Activated CD8-positive, alpha-beta memory T cell treated with anti-CD3 and anti-CD28 coated beads, Interleukin-2, amount 50 U/mL, for 1 hour (primary cell): ENCODE results near the gene NPRL2.

Experiments used
- DNase-seq: peaks from one replicate; pipeline ENCODE4 v3.0.0-alpha.2; 2020; ENCODE audit errors: extremely low read depth

The NPRL2 gene

GRCh38 chr3:50350213-50350526 lies 405 bp downstream of the NPRL2 start:
- DNase-seq, result no peak

GRCh38 chr3:50347187-50347813 lies 3.3 kb downstream of the NPRL2 start:
- no peak for DNase-seq

DNA sequence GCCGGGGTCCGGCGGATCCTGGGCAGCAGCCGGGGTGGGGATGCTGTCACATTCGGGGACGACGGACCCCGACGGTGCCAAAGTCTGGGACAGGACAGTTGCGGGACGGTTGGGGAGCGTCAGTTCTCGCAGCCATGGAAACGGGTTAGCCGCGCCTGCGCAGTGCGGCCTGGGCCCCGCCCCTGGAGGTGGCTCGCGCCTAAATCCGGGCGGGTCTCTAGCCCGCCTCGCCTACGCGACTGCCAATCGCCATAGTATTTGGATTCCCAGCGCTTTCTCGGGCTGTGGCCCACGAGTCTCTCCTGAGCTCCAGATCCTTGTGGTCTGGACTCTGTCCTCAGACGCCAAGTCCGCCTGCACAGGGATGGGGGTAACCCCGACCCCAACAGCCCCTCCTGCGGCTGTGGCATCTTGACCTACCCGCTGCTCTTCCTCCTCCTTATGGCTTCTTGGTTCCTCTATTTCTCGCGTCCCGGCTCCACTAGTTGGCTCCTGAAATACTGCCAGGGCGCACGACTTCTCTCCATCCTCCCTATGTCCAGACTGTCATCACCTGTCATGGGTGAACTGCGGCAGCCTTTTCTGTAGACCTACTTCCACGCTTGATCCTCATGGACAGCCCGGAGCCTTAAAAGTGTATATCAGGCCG lies 4.9 kb downstream of the NPRL2 start, which contains the start of gene ZMYND10:
Gene ZMYND10 (minus strand): TSS at position 147 of the 649 bp plus-strand sequence. CDS start 153 bp downstream, outside the sequence.
- no peak for DNase-seq

GRCh38 chr3:50345008-50345407 lies 5.6 kb downstream of the NPRL2 start:
- DNase-seq, result no peak

DNA sequence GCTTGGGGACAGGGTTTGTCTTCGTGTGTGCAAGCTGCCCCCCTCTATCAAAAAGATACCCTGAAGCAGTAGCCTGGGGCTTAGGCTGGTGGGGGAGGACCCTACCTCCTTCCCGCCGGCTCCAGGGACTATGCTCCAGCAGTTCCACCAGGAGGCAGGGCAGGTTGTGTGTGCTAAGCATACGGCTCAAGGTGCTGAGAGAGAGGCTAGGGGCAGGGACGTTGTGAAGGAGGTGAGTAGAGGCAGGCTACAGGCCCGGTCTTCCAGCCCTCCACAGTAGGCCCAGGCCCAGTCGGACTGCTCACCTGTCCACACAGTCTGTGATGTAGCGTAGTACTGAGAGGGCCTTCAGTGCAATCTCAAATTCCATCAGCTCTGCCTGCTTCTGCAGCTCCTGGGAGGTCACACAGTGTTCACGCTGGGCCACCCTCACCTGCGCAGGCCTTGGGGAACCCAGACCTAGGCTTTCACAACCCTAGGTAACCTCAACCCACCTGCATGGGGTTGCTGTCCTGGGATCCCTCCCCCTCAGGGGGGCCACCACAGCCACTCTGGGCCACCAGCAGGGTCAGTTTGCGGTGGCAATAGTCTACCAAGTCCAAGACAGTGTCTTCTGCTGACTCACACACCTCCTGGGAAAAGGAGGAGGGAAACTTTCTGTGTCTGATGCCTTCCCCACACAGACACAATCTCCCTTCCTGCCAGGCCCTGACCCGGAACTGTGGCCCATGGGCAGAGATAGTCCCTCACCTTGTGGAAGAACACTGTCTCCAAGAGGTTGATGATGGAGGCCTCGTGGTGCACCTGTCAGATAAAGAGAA lies 7.6 kb downstream of the NPRL2 start:
- no peak for DNase-seq

- DNase-seq, result no peak
Observed at GRCh38 chr3:50341996-50342650, 8.5 kb downstream of the NPRL2 start.

DNA sequence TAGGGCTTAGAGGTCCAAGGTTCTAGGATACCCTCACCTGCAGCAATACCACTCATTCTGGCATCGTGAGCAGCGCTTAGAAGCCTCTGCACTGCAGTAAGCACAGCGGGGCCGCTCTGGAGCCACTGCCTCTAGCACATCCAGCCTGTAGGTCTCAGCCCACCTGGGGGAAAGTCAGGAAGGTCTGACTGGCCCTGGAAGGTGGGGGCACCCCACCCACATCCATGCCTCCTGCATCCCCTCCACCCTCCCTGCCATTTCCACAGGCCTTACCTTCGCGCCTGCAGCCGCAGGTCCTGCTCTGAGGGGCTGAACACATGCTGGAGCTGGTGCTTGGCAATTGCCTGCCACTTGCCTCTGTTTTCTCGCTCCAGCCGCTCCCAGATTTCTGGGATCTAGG lies 9.0 kb downstream of the NPRL2 start:
- no peak for DNase-seq

- DNase-seq, result no peak
Observed at GRCh38 chr3:50340448-50341329, 9.9 kb downstream of the NPRL2 start, which contains the start of gene RASSF1. TSS of gene RASSF1 (minus strand) at chr3:50340836. CDS start at chr3:50340805, 31 bp downstream.

DNA sequence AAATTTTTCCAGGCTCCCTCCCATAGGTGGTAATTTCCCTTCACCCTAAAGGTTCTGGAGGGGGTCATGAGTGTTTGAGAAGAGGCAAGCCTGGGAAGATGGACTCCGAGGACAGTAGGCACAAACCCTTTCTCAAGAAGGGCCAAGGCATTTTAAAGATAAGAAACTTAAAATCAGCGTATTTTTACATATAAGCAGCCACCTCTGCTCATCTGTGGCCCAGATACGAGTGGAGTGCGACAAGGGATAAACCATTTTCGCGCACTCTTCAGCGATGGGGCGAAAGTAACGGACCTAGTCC lies 10.5 kb downstream of the NPRL2 start:
- DNase-seq, result no peak

DNA sequence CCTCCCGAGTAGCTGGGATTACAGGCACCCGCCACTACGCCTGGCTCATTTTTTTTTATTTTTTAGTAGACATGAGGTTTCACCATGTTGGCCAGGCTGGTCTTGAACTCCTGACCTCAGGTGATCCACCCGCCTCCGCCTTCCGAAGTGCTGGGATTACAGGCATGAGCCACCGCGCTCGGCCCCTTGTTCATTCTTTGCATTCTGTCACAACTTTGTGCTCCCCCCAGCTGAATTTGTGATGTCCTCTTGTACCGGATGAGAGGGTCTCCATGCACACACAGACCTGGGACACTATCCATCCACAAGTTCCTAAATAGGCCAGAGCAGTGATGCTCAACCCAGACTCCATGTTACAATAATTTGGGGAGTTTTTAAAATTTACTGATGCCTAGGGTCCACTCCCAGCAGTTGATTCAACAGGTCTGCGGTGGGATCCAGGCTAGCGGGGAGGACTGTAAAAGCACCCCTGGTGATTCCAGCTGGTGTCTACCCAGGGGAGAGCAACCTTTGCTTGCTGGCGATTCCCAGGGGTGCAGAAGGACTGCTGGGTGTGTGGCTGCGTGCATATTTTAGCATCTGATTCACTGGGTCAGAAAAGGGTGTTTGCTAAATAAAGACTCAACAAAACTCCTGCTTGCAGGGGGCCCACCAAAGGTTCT lies 11.0 kb downstream of the NPRL2 start:
- DNase-seq, result no peak

GRCh38 chr3:50338965-50339364 lies 11.6 kb downstream of the NPRL2 start:
- no peak for DNase-seq

DNA sequence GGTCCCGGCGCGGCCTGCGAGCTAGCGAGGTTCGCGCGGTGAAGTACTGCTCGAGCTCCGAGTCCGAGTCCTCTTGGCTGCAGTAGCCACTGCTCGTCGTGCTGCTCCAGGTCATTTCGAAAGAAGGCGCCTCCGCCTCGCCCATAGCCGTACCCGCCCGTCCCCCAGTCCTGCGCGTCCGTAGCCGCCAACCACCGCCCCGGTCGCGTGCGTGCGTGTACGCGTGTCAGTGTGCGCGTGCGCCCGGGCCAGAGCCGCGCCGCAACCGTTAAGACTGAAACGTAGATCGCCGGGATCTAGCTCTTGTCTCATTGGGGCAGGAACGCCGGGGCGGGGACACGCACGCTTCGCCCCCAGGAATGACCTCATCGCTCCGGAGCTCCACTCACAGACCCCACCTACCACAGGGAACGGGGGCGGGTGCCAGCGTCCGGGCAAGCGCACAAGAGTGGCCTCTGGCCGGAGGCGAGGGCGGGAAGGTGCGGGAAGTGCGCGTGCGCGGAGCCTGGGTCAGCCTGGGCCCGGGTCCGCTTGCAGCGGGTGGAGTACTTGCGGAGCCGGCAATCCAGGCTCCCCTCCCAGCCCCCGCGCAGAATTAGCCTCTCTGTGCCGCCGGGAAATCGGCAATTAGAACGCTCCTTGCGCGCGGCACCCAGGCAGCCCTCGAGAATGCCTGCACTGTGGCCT lies 13.3 kb downstream of the NPRL2 start:
- peak; percentile 84 for DNase-seq

DNA sequence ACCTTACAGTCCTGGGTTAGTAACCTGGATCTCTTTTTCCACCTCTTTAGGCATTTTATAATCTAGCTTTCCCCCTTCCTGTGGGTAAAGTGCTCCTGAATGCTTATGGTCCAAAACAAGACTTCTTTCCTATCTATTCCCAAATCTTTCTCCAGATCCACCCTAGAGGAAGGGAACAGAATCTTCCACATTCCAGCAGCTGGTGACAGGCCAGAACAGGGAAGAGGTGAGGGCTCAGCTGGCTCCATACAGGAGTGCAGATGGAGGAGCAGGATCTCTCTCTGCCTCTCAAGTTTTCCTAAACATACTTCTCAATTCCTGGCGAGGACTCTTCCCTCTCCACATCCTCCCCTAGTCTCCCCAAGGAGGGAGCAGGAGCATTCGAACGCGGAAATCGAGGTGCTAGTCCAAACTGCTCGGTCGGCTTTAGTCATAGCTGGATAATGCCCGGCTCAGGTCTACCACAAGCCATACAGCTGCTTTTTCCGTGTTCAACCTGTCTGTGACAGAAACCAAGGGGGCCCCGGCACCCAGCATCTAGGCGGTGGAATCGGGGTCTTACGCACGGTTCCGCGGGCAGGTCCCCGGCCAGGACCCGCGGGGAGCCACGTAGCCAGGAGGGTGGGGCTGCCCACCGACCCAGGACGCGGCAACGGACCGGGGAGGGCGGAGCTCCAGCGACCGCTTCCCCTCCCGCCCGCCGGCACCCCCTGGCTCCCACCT lies 14.0 kb downstream of the NPRL2 start:
- no peak for DNase-seq

DNA sequence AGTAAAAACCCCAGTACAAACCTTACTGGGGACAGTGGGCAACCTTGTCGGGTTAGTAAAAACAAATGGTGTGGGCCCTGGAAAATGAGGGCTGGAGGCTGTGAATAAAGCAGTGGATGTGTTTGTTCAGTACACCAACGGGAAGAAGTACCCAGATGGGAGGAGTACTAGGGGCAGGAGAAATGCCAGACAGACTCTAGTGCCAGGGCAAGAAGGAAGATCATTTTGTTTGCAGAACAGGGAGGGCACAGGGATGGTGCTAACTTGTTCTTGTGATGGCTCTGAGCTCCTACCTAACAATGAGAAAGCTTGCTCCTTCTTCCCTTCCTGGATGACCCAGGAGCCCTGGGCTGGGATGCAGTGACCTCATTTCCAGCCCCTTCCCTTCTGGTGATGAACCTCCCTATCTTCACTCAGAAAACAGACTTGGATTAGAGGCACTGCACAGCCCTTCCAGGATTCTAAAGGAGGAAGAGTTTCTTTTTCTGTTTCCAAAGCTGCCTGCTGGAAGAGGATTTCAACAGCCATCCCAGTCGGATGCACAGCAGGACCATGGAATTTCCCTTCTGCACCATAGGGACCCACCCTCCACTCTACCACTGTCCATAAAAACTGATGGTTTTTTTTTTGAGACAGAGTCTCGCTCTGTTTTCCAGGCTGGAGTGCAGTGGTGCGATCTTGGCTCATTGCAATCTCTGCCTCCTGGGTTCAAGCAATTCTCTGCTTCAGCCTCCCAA lies 16.1 kb downstream of the NPRL2 start:
- no peak for DNase-seq

DNA sequence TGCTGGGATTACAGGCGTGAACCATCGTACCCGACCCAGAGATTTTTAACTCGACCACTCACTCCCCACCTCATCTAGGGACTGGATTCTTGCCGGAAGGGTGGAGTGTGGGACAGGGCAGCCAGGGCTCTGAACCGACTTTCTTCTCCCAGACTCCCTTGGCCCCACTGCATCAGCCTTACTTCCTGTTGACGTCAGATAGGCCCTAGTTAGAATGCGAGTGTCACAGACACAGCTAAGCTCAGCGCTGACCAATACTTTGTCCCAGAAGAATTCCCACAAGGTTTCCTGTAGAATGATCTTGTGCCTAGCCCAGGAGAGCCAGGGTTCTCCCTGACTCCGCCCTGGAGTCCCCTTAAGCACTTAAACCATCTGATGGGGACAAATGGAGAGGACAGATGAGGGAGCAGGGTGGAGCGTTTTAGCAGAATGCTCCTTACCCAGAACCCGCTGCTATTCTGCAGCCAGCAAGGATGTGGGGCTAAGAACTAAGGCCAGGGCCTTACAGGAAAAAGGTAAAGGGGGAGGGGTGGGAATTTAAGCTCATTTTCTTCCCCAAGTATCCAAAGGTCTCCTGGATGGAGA lies 16.7 kb downstream of the NPRL2 start:
- DNase-seq, result no peak

- DNase-seq, result no peak
Observed at GRCh38 chr3:50331364-50331907, 19.1 kb downstream of the NPRL2 start.

GRCh38 chr3:50330330-50330729 lies 20.2 kb downstream of the NPRL2 start:
- DNase-seq, result no peak

- DNase-seq, result peak; percentile 90
Observed at GRCh38 chr3:50327943-50328691, 22.5 kb downstream of the NPRL2 start, which contains the start of gene TUSC2. TSS of gene TUSC2 (minus strand) at chr3:50328223. CDS start at chr3:50328099, 124 bp downstream.
